T-helper 1 cell treated with Interleukin-12 subunit alpha and Interleukin-12 subunit beta and Interleukin-4 antibody, amounts not matched to agents 30 μg/mL and 1 μg/mL, for 36 hours (primary cell): ENCODE data around the gene TIPRL.

Experiments used
- H3K27ac Mint-ChIP-seq: one replicate; pipeline ENCODE4 v1.8.0; 2021; ENCODE audit warnings: mild to moderate bottlenecking, mixed read lengths
- H3K27me3 Mint-ChIP-seq: one replicate; pipeline ENCODE4 v1.8.0; 2021; ENCODE audit warnings: low read depth, mixed read lengths
- H3K36me3 Mint-ChIP-seq: one replicate; pipeline ENCODE4 v1.8.0; 2021; ENCODE audit warnings: low read depth, mixed read lengths
- H3K4me1 Mint-ChIP-seq: one replicate; pipeline ENCODE4 v1.8.0; 2021; ENCODE audit warnings: low read depth, mixed read lengths
- H3K4me3 Mint-ChIP-seq: one replicate; pipeline ENCODE4 v1.8.0; 2021; ENCODE audit warnings: mild to moderate bottlenecking, moderate library complexity, mixed read lengths
- H3K9me3 Mint-ChIP-seq: one replicate; pipeline ENCODE4 v1.8.0; 2021; ENCODE audit warnings: mixed read lengths

TIPRL gene

GRCh38 chr1:168235937-168236336, 57.2 kb downstream of the TIPRL start:
- Mint-ChIP-seq H3K27me3 (no peaks in the 10 kb centered on the region), H3K4me1 (peaks cover 58% of the 10 kb centered on the region), H3K36me3 (peaks cover 68% of the 10 kb centered on the region), H3K27ac (peak overlapping the region; percentile 29), H3K9me3 (no peaks in the 10 kb centered on the region), H3K4me3 (peak overlapping the region; percentile 12)

DNA sequence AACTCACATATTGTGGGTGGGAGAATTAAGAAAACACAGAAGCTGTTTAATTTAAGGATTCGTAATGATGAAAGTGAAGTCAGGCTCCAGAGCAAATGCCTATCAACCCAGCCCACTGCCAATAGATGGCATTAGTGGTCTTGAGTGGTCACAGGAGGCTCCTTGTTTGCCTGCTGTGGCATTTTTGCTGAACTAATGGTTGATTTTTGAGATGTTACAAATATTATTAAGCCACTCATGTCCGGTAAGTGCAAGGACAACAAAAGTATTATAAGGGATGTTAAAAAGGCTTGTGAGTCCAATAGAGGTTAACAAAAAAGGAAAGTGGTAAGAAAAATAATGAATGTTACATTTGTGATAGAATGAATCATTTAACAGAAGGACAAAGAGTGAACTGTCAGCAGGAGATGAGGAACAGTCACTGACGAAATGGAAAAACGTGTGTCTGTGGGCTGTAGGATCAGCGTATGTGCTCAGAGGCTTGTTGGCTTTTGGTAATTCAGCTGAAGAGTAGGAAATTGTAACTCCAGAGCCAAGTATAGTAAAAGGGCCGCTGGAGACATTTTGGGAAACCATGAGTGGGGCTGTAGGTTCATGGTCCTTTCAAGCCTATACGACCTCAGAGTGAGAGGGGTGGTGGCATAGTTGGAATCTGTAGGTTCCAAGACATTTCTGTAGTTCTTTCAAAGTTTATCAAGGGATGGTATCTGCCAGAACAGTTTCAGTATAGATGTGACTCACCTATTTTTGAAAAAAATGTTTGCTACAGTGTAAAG, 58.3 kb downstream of the TIPRL start:
- H3K9me3 Mint-ChIP-seq, result no peaks in the 10 kb centered on the region
- peak overlapping the region; percentile 52 for H3K4me3 Mint-ChIP-seq

DNA sequence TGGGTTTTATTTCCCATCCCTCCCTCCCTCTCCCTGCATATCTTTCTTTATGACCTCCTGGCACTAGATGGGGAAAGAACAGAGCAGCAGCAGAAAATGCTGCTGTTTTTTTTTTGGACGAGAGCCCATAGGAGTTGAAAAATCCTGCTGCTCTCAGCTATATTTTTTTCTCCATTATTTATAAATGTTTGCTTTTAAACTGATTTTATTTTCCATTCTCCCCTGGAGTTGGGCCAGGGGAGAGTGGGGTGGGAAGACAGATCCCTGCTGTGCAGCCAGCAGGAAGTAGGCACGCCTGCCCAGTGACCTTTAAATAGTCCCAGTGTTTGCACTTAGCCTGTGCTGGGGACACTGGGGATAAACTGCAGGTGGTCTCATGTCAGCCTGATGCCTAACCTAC, 64.4 kb downstream of the TIPRL start:
- Mint-ChIP-seq H3K9me3 (no peaks in the 10 kb centered on the region), H3K36me3 (peaks cover 77% of the 10 kb centered on the region), H3K27ac (no peak overlapping the region), H3K4me3 (no peak overlapping the region), H3K27me3 (no peaks in the 10 kb centered on the region), H3K4me1 (peaks cover 31% of the 10 kb centered on the region)

More for the DNA sequence above, 58.3 kb downstream of the TIPRL start:
- Mint-ChIP-seq H3K4me1 (peaks cover 54% of the 10 kb centered on the region), H3K27ac (peak overlapping the region; percentile 83), H3K36me3 (peaks cover 70% of the 10 kb centered on the region), H3K27me3 (no peaks in the 10 kb centered on the region)

DNA sequence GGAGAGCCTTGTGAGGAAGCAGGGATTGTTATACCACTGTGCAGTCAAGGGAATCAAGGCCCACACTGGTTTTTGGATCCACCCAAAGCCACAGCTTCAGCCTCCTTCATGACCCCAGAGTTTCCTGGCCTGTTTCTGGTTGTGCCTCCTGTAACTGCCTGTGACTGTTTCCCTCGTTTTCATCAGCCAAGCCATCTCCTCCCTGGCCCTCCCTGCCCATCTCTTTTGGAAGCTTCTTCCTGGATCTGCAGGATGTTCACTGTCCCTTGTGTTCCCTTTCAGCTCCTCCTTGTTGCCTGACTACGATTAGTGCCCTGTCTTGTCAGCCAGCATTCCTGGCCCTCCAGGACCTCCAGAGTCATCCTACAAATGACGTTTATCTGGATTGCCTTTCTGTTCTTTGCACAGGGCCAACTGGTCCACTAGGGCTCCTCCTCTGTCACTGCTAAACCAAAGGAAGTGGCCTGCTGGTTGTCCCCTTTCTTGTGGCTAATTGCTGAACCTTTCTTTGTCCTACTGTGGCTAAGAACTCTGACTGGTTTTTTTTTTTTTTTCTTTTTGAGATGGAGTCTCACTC, 65.0 kb downstream of the TIPRL start:
- peaks cover 80% of the 10 kb centered on the region for H3K36me3 Mint-ChIP-seq
- H3K27me3 Mint-ChIP-seq, result no peaks in the 10 kb centered on the region
- peak overlapping the region; percentile 25 for H3K4me3 Mint-ChIP-seq
- peaks cover 33% of the 10 kb centered on the region for H3K4me1 Mint-ChIP-seq
- no peaks in the 10 kb centered on the region for H3K9me3 Mint-ChIP-seq
- H3K27ac Mint-ChIP-seq, result peak overlapping the region; percentile 27

GRCh38 chr1:168245042-168245441, 66.3 kb downstream of the TIPRL start:
- Mint-ChIP-seq H3K4me3 (no peak overlapping the region), H3K27me3 (no peaks in the 10 kb centered on the region), H3K9me3 (no peaks in the 10 kb centered on the region), H3K36me3 (peaks cover 76% of the 10 kb centered on the region), H3K27ac (peak overlapping the region; percentile 32), H3K4me1 (peaks cover 32% of the 10 kb centered on the region)

DNA sequence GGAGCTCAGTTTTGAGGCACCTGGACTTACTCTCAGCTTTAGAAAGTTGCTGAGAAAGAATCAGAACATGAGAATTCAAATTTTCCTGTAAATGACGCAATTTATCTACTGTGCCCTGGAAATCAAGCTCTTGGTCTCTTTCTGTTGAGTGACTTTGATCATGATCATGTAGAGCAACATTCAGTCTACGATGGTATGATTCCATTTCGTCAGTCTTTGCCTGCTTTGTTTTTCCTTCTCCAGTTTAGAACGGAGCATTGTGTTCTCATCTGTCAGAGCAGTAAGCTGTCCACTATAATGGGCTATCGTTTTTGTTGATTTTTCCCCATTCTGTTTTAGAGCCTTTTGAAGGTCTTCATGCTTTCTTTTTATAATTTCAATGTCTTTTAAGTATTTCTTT, 67.7 kb downstream of the TIPRL start:
- no peaks in the 10 kb centered on the region for H3K9me3 Mint-ChIP-seq
- H3K4me3 Mint-ChIP-seq, result no peak overlapping the region
- peaks cover 37% of the 10 kb centered on the region for H3K4me1 Mint-ChIP-seq
- H3K27ac Mint-ChIP-seq, result no peak overlapping the region
- peaks cover 77% of the 10 kb centered on the region for H3K36me3 Mint-ChIP-seq
- no peaks in the 10 kb centered on the region for H3K27me3 Mint-ChIP-seq
